ENCODE results near the gene LPIN1. TPM values are rescaled to one million over a fixed set of nuclear protein-coding genes. Genes with fewer than 3 reads are reported as not detected.

The LPIN1 gene
- total and polyA plus RNA-seq, 2 donors (not counting 1 experiment from before 2014, with no cell fraction given), result 36.3 to 99.1 TPM

DNA sequence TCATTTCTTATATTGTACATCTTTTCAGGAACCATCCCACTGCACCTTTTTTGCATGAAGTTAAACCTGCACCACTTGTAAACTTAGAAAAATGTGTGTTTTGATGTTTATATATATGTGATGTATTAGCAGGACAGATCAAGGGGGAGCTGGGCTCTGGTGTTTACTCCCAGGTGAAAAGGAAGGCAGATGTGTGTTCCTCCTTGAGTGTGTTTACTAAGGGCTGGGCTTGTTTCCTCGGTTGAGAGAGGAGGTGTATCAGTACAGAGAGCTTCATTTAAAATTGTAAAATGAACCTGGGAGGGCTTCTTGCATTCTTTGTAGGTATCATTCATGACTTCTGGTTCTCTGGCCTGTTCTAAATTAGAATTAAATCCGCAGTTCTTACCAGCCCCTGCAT, 14.8 kb downstream of the LPIN1 start:
- H2AFZ ChIP-seq (ENCODE audit: insufficient read depth, low read depth, low read length, poor library complexity, severe bottlenecking), result no peak overlapping the region
- no peak overlapping the region for H3K9ac ChIP-seq (ENCODE audit: low read length)
- peaks cover 40% of the 10 kb centered on the region for H4K20me1 ChIP-seq (ENCODE audit: control insufficient read depth, insufficient read depth, low read length, poor library complexity, severe bottlenecking)
- no peak for TF ChIP-seq EZH2 (IDR thresholded peaks at IDR 0.05; ENCODE audit: borderline replicate concordance, insufficient read depth, low read depth, low read length, poor library complexity, severe bottlenecking)
- TF ChIP-seq, protein P1, sequence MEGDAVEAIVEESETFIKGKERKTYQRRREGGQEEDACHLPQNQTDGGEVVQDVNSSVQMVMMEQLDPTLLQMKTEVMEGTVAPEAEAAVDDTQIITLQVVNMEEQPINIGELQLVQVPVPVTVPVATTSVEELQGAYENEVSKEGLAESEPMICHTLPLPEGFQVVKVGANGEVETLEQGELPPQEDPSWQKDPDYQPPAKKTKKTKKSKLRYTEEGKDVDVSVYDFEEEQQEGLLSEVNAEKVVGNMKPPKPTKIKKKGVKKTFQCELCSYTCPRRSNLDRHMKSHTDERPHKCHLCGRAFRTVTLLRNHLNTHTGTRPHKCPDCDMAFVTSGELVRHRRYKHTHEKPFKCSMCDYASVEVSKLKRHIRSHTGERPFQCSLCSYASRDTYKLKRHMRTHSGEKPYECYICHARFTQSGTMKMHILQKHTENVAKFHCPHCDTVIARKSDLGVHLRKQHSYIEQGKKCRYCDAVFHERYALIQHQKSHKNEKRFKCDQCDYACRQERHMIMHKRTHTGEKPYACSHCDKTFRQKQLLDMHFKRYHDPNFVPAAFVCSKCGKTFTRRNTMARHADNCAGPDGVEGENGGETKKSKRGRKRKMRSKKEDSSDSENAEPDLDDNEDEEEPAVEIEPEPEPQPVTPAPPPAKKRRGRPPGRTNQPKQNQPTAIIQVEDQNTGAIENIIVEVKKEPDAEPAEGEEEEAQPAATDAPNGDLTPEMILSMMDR (IDR thresholded peaks at IDR 0.05), result no peak
- no peak overlapping the region for H3K4me3 ChIP-seq (ENCODE audit: control extremely low read depth in 1 of 5, extremely low read depth in 1 of 5, insufficient read depth in 1 of 5, low read depth in 2 of 5, low read length in 4 of 5)
- ATAC-seq (ENCODE audit: low read depth), result no peak
- Mint-ChIP-seq H3K9me3 (ENCODE audit: insufficient read depth) (no peaks in the 10 kb centered on the region), H3K27me3 (no peaks in the 10 kb centered on the region), H3K4me1 (peaks cover 39% of the 10 kb centered on the region), H3K27ac (no peak overlapping the region), H3K4me3 (no peak overlapping the region)
- CTCF ChIA-PET, result interaction anchor here (1.1 to 1.6 kb wide), 2 partner anchors 18 to 73 kb away, joined by 3 read pairs; no protein-coding TSS in a partner anchor
- no peak for DNase-seq
- H3K27ac ChIP-seq (ENCODE audit: low read length in 2 of 2), result no peak overlapping the region
- no peaks in the 10 kb centered on the region for H3K9me3 ChIP-seq (ENCODE audit: control extremely low read depth in 1 of 3, control insufficient read depth in 2 of 3, insufficient read depth in 1 of 3, low read length in 2 of 3)
- peaks cover 84% of the 10 kb centered on the region for H3K79me2 ChIP-seq (ENCODE audit: control insufficient read depth, insufficient read depth, low read length)
- intact Hi-C loops (cut with micrococcal nuclease), result no loop called here
- H3K27me3 ChIP-seq (replicated peaks in 1 of 4; ENCODE audit: control extremely low read depth in 1 of 4, control insufficient read depth in 3 of 4, insufficient read depth in 4 of 4, low read length in 3 of 4), result no peaks in the 10 kb centered on the region
- peaks cover 18 to 28% of the 10 kb centered on the region in 2 donors for H3K4me1 ChIP-seq (ENCODE audit: control insufficient read depth in 2 of 2, insufficient read depth in 2 of 2, low read length in 2 of 2)
- H3K4me2 ChIP-seq (replicated peaks; ENCODE audit: low read depth, low read length, poor library complexity, severe bottlenecking), result no peak overlapping the region
- WGBS (ENCODE audit: insufficient coverage), result 38% methylated on average over 1 of the region's 2 CpGs
- POLR2A ChIA-PET, result no interaction called here
- peaks cover 0 to 21% of the 10 kb centered on the region in 2 experiments for H3K36me3 ChIP-seq (replicated peaks in 1 of 2; ENCODE audit: control extremely low read depth in 1 of 2, control insufficient read depth in 1 of 2, extremely low read depth in 1 of 2, insufficient read depth in 2 of 2, low read length in 1 of 2)

DNA sequence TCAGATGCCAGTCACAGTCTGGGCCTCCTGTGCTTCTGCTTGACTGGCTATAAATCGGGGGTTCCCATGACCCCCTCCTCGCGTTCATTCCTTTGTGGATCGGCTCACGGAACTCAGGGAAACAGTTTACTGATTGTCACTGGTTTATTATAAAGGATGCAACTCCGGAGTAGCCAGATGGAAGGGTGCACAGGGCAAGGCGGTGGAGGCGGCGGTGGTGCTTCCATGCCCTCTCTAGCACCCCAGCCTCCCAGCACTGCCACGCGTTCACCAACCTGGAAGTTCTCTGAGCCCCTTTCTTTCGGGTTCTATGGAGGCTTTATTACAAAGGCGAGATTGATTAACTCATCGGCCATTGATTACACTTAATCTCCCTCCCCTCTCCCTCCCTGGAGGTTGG, 15.6 kb downstream of the LPIN1 start:
- H3K4me3 ChIP-seq (ENCODE audit: control extremely low read depth in 1 of 5, extremely low read depth in 1 of 5, insufficient read depth in 1 of 5, low read depth in 2 of 5, low read length in 4 of 5), result no peak overlapping the region
- Mint-ChIP-seq H3K4me1 (peaks cover 32% of the 10 kb centered on the region), H3K27me3 (no peaks in the 10 kb centered on the region), H3K9me3 (ENCODE audit: insufficient read depth) (no peaks in the 10 kb centered on the region), H3K27ac (no peak overlapping the region), H3K4me3 (no peak overlapping the region)
- H4K20me1 ChIP-seq (ENCODE audit: control insufficient read depth, insufficient read depth, low read length, poor library complexity, severe bottlenecking), result peaks cover 35% of the 10 kb centered on the region
- DNase-seq, result no peak
- H3K79me2 ChIP-seq (ENCODE audit: control insufficient read depth, insufficient read depth, low read length), result peaks cover 77% of the 10 kb centered on the region
- POLR2A ChIA-PET, result no interaction called here
- TF ChIP-seq, protein P1 (IDR thresholded peaks at IDR 0.05), result no peak
- TF ChIP-seq EZH2 (IDR thresholded peaks at IDR 0.05; ENCODE audit: borderline replicate concordance, insufficient read depth, low read depth, low read length, poor library complexity, severe bottlenecking), result no peak
- H2AFZ ChIP-seq (ENCODE audit: insufficient read depth, low read depth, low read length, poor library complexity, severe bottlenecking), result no peak overlapping the region
- intact Hi-C loops (cut with micrococcal nuclease), result no loop called here
- 97% methylated on average over 5 of the region's 14 CpGs for WGBS (ENCODE audit: insufficient coverage)
- no peak for ATAC-seq (ENCODE audit: low read depth)
- no peak overlapping the region for H3K4me2 ChIP-seq (replicated peaks; ENCODE audit: low read depth, low read length, poor library complexity, severe bottlenecking)
- no peaks in the 10 kb centered on the region for H3K9me3 ChIP-seq (ENCODE audit: control extremely low read depth in 1 of 3, control insufficient read depth in 2 of 3, insufficient read depth in 1 of 3, low read length in 2 of 3)
- H3K27me3 ChIP-seq (replicated peaks in 1 of 4; ENCODE audit: control extremely low read depth in 1 of 4, control insufficient read depth in 3 of 4, insufficient read depth in 4 of 4, low read length in 3 of 4), result no peaks in the 10 kb centered on the region
- H3K36me3 ChIP-seq (replicated peaks in 1 of 2; ENCODE audit: control extremely low read depth in 1 of 2, control insufficient read depth in 1 of 2, extremely low read depth in 1 of 2, insufficient read depth in 2 of 2, low read length in 1 of 2), result peaks cover 0 to 29% of the 10 kb centered on the region in 2 experiments
- no peak overlapping the region for H3K9ac ChIP-seq (ENCODE audit: low read length)
- H3K27ac ChIP-seq (ENCODE audit: low read length in 2 of 2), result no peak overlapping the region
- peaks cover 15 to 20% of the 10 kb centered on the region in 2 donors for H3K4me1 ChIP-seq (ENCODE audit: control insufficient read depth in 2 of 2, insufficient read depth in 2 of 2, low read length in 2 of 2)
- CTCF ChIA-PET, result interaction anchor here (0.6 to 1.6 kb wide), 2 partner anchors 14 to 18 kb away, joined by 3 read pairs; no protein-coding TSS in a partner anchor

Data from B cell (primary cell).